ENCODE results near the gene ZNF217. TPM values are rescaled to one million over a fixed set of nuclear protein-coding genes. Genes with fewer than 3 reads are reported as not detected.

The ZNF217 gene
- total and polyA plus RNA-seq, 9 of the 15 experiments (the other 6 are each of a cell fraction or from before 2014, with no cell fraction given), result 3.0 to 41.8 (median 16.8) TPM

GRCh38 chr20:53570446-53571276 lies 23.0 kb downstream of the ZNF217 start (continued):
- TF ChIP-seq ZBTB40 (IDR thresholded peaks at IDR 0.05) (peak; percentile 80), ZBTB40 (CRISPR knock-in tag; IDR thresholded peaks at IDR 0.05) (peak; percentile 71), HOXB6 (CRISPR knock-in tag; IDR thresholded peaks at IDR 0.05; ENCODE audit: borderline replicate concordance) (no peak), ZBTB11 (CRISPR knock-in tag; IDR thresholded peaks at IDR 0.05) (peak in 1 of 3 experiments; percentile 94; a peak in 2 of 6 replicates), ZNF592 (IDR thresholded peaks at IDR 0.05) (no peak), SLC30A9 (CRISPR knock-in tag; IDR thresholded peaks at IDR 0.05) (no peak)
